T-helper 1 cell treated with Interleukin-12 subunit alpha and Interleukin-12 subunit beta and Interleukin-4 antibody, amounts not matched to agents 30 μg/mL and 1 μg/mL, for 36 hours (primary cell): ENCODE data around the gene PITRM1.
"Not testable (repeated sequence)": the region's sequence is repeated elsewhere in the genome, so short reads cannot be mapped to it uniquely, and the experiment has no call there.

Experiments used
- H3K27ac Mint-ChIP-seq: one replicate; pipeline ENCODE4 v1.8.0; 2021; ENCODE audit warnings: mild to moderate bottlenecking, mixed read lengths
- H3K27me3 Mint-ChIP-seq: one replicate; pipeline ENCODE4 v1.8.0; 2021; ENCODE audit warnings: low read depth, mixed read lengths
- H3K36me3 Mint-ChIP-seq: one replicate; pipeline ENCODE4 v1.8.0; 2021; ENCODE audit warnings: low read depth, mixed read lengths
- H3K4me1 Mint-ChIP-seq: one replicate; pipeline ENCODE4 v1.8.0; 2021; ENCODE audit warnings: low read depth, mixed read lengths
- H3K4me3 Mint-ChIP-seq: one replicate; pipeline ENCODE4 v1.8.0; 2021; ENCODE audit warnings: mild to moderate bottlenecking, moderate library complexity, mixed read lengths
- H3K9me3 Mint-ChIP-seq: one replicate; pipeline ENCODE4 v1.8.0; 2021; ENCODE audit warnings: mixed read lengths

The PITRM1 gene

GRCh38 chr10:3172446-3173170 lies at the start of gene PITRM1:
TSS of gene PITRM1 (minus strand) at chr10:3172782. CDS start at chr10:3172772, 10 bp downstream.
- peak within 1 kb of the TSS; percentile 89 for H3K27ac Mint-ChIP-seq
- H3K4me1 Mint-ChIP-seq = peaks cover 9% of the 10 kb centered on the region
- H3K36me3 Mint-ChIP-seq = peaks cover 12% of the 10 kb centered on the region
- peaks cover 34% of the 10 kb centered on the region for H3K27me3 Mint-ChIP-seq
- peak within 1 kb of the TSS; percentile 90 for H3K4me3 Mint-ChIP-seq
- H3K9me3 Mint-ChIP-seq = no peaks in the 10 kb centered on the region

GRCh38 chr10:3222068-3222467 lies 49.5 kb upstream of the PITRM1 start:
- peaks cover 2% of the 10 kb centered on the region for H3K4me1 Mint-ChIP-seq
- H3K4me3 Mint-ChIP-seq = no peak overlapping the region
- no peaks in the 10 kb centered on the region for H3K36me3 Mint-ChIP-seq
- peaks cover 26% of the 10 kb centered on the region for H3K27me3 Mint-ChIP-seq
- peaks cover 9% of the 10 kb centered on the region for H3K9me3 Mint-ChIP-seq
- no peak overlapping the region for H3K27ac Mint-ChIP-seq

- not testable (repeated sequence) for H3K36me3 Mint-ChIP-seq, H3K4me3 Mint-ChIP-seq, H3K9me3 Mint-ChIP-seq, H3K4me1 Mint-ChIP-seq, H3K27ac Mint-ChIP-seq
- peaks cover 22% of the 10 kb centered on the region for H3K27me3 Mint-ChIP-seq
These were observed 49.0 kb upstream of the PITRM1 start for GRCh38 chr10:3221601-3222000.

GRCh38 chr10:3220853-3221252 lies 48.3 kb upstream of the PITRM1 start:
- Mint-ChIP-seq H3K36me3 (no peaks in the 10 kb centered on the region), H3K27me3 (peaks cover 24% of the 10 kb centered on the region), H3K4me3 (no peak overlapping the region), H3K4me1 (peaks cover 2% of the 10 kb centered on the region), H3K27ac (no peak overlapping the region), H3K9me3 (peaks cover 9% of the 10 kb centered on the region)

- not testable (repeated sequence) for H3K4me3 Mint-ChIP-seq, H3K4me1 Mint-ChIP-seq, H3K9me3 Mint-ChIP-seq, H3K27ac Mint-ChIP-seq, H3K36me3 Mint-ChIP-seq
- H3K27me3 Mint-ChIP-seq = peaks cover 30% of the 10 kb centered on the region
These were observed 46.5 kb upstream of the PITRM1 start for GRCh38 chr10:3219021-3219628.

GRCh38 chr10:3217853-3218252 lies 45.3 kb upstream of the PITRM1 start:
- H3K27ac Mint-ChIP-seq = no peak overlapping the region
- H3K9me3 Mint-ChIP-seq = peaks cover 9% of the 10 kb centered on the region
- H3K36me3 Mint-ChIP-seq = no peaks in the 10 kb centered on the region
- H3K4me3 Mint-ChIP-seq = no peak overlapping the region
- peaks cover 2% of the 10 kb centered on the region for H3K4me1 Mint-ChIP-seq
- peaks cover 33% of the 10 kb centered on the region for H3K27me3 Mint-ChIP-seq

- Mint-ChIP-seq H3K27me3 (peaks cover 33% of the 10 kb centered on the region), H3K9me3 (peaks cover 9% of the 10 kb centered on the region), H3K4me1 (peaks cover 2% of the 10 kb centered on the region), H3K27ac (no peak overlapping the region), H3K4me3 (no peak overlapping the region), H3K36me3 (no peaks in the 10 kb centered on the region)
These were observed 44.7 kb upstream of the PITRM1 start for GRCh38 chr10:3217301-3217700.

- Mint-ChIP-seq H3K27ac (no peak overlapping the region), H3K4me1 (no peaks in the 10 kb centered on the region), H3K27me3 (peaks cover 36% of the 10 kb centered on the region), H3K4me3 (no peak overlapping the region), H3K36me3 (no peaks in the 10 kb centered on the region), H3K9me3 (peaks cover 9% of the 10 kb centered on the region)
These were observed 42.7 kb upstream of the PITRM1 start for GRCh38 chr10:3215153-3215775.

GRCh38 chr10:3213758-3214515 lies 41.4 kb upstream of the PITRM1 start:
- Mint-ChIP-seq H3K4me1 (no peaks in the 10 kb centered on the region), H3K36me3 (no peaks in the 10 kb centered on the region), H3K27me3 (peaks cover 39% of the 10 kb centered on the region), H3K4me3 (no peak overlapping the region), H3K27ac (no peak overlapping the region), H3K9me3 (peaks cover 3% of the 10 kb centered on the region)

- Mint-ChIP-seq H3K4me3 (no peak overlapping the region), H3K36me3 (no peaks in the 10 kb centered on the region), H3K9me3 (no peaks in the 10 kb centered on the region), H3K27me3 (peaks cover 38% of the 10 kb centered on the region), H3K27ac (no peak overlapping the region), H3K4me1 (no peaks in the 10 kb centered on the region)
These were observed 40.6 kb upstream of the PITRM1 start for GRCh38 chr10:3213208-3213607.

GRCh38 chr10:3210251-3210877 lies 37.8 kb upstream of the PITRM1 start:
- no peak overlapping the region for H3K4me3 Mint-ChIP-seq
- no peaks in the 10 kb centered on the region for H3K4me1 Mint-ChIP-seq
- H3K9me3 Mint-ChIP-seq = no peaks in the 10 kb centered on the region
- peaks cover 57% of the 10 kb centered on the region for H3K27me3 Mint-ChIP-seq
- no peak overlapping the region for H3K27ac Mint-ChIP-seq
- H3K36me3 Mint-ChIP-seq = no peaks in the 10 kb centered on the region

GRCh38 chr10:3208481-3209406 lies 36.2 kb upstream of the PITRM1 start:
- no peaks in the 10 kb centered on the region for H3K4me1 Mint-ChIP-seq
- no peak overlapping the region for H3K4me3 Mint-ChIP-seq
- no peak overlapping the region for H3K27ac Mint-ChIP-seq
- no peaks in the 10 kb centered on the region for H3K9me3 Mint-ChIP-seq
- no peaks in the 10 kb centered on the region for H3K36me3 Mint-ChIP-seq
- peaks cover 57% of the 10 kb centered on the region for H3K27me3 Mint-ChIP-seq

- Mint-ChIP-seq H3K27me3 (peaks cover 65% of the 10 kb centered on the region), H3K9me3 (no peaks in the 10 kb centered on the region), H3K27ac (no peak overlapping the region), H3K4me1 (no peaks in the 10 kb centered on the region), H3K4me3 (no peak overlapping the region), H3K36me3 (no peaks in the 10 kb centered on the region)
These were observed 34.8 kb upstream of the PITRM1 start for GRCh38 chr10:3207351-3207750.
